AG08396 (cell line): ENCODE data around the gene CFAP90.

Experiments used
- DNase-seq: peaks from one replicate; pipeline ENCODE4 v3.0.0; 2012; ENCODE audit warnings: low spot score, mixed read lengths

CFAP90 gene

DNA sequence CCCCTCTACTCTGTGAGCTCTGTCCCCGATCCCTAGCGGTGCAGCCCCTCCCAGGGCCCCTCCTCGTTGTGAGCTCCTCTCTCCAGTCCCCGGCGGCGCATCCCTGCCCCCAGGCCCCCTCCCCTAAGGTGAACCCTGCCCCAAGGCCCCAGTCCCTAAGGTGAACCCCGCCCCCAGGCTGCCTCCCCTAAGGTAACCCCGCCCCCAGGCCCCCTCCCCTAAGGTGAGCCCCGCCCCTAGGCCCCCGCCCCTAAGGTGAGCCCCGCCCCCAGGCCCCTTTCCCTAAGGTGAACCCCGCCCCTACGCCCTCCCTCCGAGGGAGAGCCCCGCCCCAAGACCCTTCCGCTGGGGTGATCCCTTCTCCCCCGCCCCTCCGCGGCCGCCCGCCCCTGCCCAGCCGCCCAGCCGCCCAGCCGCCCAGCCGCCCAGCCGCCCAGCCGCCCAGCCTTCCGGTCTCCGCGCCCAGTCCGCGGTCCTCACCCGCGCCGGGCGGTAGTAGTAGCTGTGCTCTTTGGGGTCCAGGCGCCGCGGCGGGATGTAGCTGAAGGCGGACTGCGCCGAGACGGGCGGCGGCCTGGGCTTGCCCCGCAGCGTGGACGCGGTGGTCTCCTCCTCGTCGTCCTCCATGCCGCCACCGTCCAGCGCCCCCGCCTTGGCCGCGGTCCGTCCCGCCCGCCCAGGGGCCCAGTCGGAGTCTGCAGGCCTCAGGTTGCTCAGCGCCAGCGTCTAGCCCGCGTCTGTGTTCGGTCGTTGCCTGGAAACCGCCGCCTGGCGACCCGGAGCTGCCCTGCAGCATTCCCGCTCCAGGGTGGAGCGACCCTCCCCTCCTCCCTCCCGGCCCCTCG lies at the start of gene CFAP90:
TSS of gene CFAP90 (minus strand) at position 739 of the 845 bp plus-strand sequence. CDS start at position 627, 112 bp downstream.
- peak; percentile 60 for DNase-seq

- peak; percentile 13 for DNase-seq
Observed at GRCh38 chr5:7897014-7897600, 46.2 kb upstream of the CFAP90 start.

DNA sequence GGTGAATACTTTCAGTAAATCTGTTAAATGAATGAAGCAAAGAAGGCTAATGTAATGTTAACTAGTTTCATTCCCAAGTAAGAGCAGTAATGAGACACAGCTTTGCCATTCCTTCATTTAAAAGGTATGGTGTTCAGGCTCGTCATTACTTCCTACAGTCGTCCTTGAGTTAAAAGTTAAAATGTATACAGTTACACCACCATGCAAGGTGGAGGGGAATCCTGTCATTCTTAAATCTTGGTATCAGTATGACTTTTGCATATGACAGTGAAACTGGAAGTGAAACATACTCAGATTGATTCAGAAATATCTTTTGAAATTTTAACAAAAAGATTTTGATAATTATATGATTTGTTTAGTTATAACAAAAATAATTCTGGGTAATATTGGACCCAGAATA lies 43.9 kb upstream of the CFAP90 start:
- DNase-seq, result no peak

- no peak for DNase-seq
Observed at GRCh38 chr5:7894439-7894838, 43.5 kb upstream of the CFAP90 start.

DNA sequence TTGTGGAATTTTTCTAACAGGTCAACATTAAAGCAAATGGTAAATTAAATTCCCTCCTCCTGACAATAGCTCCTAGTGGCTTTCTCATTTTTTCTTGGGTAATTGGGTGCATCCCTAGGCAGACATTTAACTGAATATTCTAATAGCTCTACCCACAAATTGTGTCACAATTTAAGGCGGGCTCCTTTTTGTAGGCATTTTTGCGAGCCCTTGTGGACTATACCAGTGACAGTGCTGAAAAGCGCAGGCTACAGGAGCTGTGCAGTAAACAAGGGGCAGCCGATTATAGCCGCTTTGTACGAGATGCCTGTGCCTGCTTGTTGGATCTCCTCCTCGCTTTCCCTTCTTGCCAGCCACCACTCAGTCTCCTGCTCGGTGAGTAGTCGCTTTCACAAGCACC lies 38.0 kb upstream of the CFAP90 start:
- no peak for DNase-seq

GRCh38 chr5:7886849-7887475 lies 36.0 kb upstream of the CFAP90 start:
- peak; percentile 20 for DNase-seq

GRCh38 chr5:7884491-7885267 lies 33.7 kb upstream of the CFAP90 start:
- no peak for DNase-seq

DNA sequence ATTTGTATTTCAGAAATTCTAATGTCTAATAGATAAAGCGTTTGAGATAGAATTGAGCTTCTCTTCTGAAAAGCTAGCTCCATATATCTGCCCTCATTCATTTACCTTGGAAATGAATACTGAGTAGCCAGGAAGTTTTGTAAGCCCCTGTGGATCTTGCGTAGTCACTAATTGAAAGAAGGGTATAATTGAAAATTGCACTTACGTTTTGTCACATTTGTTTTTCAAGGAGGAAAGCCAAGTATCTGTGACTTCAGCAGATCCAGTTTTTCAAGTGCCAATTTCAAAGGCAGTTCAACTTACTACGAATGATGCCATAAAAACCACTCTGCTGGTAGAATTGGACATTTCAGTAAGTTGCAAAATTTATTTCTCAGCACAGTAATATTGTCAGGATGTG lies 32.0 kb upstream of the CFAP90 start:
- DNase-seq, result no peak

DNA sequence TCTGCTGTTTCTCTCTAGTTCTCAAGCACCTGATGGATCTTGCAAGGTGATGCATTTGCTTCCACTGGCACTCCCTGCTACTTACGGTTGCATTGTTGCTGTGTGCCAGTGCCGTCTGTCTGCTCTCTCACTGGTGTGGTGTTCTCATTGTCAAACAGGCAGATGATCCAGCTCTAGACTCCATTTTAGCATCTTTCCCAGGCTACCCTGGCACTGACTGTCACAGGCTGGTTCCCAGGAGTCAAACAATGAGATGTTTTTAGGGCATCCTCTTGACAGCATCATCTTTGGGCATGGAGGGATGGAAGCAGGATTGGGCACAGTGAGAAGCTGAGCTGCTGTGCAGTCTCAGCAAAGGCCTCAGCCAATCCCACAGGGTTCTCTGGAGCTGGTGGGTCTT lies 30.9 kb upstream of the CFAP90 start:
- DNase-seq, result no peak

- no peak for DNase-seq
Observed at GRCh38 chr5:7881091-7881490, 30.2 kb upstream of the CFAP90 start.

GRCh38 chr5:7878381-7878873 lies 27.5 kb upstream of the CFAP90 start:
- DNase-seq, result no peak

DNA sequence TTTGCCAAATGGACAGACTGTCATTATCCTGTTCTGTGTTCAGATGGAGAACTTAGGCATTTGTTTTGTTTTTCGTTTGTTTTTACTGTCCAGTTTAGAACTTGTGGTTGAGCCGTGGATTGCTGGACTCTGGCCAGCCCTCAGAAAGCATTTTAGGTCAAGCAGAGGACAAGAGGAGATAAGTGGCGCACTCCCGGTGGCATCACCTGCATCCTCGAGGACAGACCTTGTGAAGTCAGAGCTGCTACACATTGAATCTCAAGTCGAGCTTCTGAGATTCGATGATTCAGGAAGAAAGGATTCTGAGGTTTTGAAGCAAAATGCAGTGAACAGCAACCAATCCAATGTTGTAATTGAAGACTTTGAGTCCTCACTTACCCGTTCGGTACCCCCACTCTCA lies 26.9 kb upstream of the CFAP90 start:
- no peak for DNase-seq

GRCh38 chr5:7876867-7877266 lies 25.9 kb upstream of the CFAP90 start:
- DNase-seq, result peak; percentile 49

- DNase-seq, result no peak
Observed at GRCh38 chr5:7875151-7875550, 24.2 kb upstream of the CFAP90 start.

- no peak for DNase-seq
Observed at GRCh38 chr5:7874639-7875038, 23.7 kb upstream of the CFAP90 start.

DNA sequence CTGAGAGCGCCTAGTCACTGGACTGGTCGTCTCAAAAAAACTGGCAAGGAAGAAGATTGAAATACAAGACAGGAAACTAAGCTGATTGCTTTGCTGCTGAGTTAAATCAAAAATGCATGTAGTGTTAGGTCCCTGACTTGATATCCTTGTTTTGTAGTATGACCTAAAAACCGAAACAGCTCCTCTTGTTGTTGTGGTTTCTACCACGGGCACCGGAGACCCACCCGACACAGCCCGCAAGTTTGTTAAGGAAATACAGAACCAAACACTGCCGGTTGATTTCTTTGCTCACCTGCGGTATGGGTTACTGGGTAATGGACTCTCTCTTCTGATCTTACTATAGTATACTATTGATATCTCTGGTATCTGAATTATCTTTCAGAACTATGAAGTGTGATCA lies 22.3 kb upstream of the CFAP90 start:
- DNase-seq, result no peak

GRCh38 chr5:7872517-7873130 lies 21.7 kb upstream of the CFAP90 start:
- DNase-seq, result no peak

DNA sequence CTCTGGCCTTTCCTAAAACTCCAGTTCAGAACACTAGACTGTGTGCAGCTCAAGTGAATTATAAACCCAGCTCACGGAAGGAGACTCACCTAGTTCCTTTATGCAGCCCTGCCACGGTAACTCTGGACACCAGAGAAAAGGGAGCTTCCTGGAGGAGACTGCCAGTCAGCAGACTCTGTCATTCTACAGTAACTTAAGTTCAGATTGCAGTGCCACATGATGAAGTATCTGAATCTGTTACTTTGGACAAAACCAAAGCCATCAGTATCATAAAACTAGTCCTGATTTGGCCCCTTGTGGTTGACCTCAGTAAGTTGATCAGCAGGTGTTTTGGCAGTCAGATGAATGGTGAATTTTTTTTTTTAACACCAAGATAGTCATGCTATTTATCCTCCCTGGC lies 20.7 kb upstream of the CFAP90 start:
- no peak for DNase-seq

DNA sequence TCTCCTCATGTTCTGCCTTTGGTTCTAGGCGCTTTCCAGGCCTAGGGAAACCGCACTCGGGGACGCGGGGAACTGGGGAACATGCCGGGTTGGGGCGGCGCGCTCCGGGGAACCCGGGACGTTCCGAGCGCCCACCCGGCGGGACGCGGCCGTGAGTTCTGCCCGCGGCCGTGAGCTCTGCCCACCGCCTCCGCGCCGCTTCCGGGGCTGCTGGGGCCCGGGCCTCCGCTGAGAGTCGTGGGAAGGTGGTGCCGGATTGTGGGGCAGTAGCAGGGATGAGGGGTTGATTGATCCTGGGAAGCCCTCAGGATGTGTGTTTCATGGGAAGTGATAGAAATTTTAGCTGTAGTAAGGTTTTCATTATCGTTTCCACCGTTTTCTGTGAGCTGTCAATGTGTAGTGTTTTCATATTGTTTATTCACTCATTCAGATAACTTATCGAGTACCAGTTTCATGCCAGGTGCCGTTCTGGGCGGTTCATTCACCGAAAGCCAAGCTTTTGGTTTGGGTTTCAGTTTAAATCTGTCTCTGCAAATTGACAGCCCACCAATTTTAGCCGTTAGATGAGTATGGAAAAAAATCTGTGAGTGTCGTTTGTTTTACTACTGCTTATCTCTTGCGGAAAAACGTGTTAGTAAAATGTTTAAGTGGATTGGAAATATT lies 18.7 kb upstream of the CFAP90 start:
- DNase-seq, result peak; percentile 53

DNA sequence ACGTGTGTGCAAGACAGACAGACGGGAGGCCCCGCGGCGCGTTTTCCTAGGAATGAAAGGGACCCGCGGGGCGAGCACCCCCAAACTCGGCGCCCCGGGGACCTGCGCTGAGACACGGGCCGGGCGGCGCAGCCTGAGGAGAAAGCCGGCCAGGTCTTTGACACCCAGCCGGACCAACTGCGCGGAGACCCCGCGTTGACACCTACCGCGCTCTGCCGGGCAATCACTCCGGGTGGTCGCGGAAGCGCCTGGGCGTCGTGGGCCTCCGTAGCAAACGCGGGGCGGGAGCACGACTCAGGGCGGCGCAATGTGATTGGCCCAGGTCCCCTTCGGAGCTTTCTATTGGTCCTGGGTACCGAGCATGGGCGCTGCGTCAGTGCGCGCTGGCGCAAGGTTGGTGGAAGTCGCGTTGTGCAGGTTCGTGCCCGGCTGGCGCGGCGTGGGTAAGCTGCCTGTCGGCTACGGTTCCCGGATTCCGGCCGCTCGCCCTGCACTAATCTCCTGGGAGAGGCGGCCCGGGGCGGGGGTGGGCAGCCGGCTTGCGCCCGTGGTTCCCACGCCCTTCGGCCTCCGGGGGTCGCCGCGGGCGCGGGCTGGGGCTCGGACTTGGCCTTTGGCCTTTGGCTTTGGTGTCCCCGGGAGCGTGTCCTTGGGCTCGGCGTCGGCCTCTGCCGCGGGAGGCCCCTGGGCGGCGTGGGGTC lies 18.0 kb upstream of the CFAP90 start, which contains the start of the genes FASTKD3 and MTRR:
TSS of gene FASTKD3 (minus strand) at position 259 of the 701 bp plus-strand sequence. CDS start 948 bp downstream, outside the sequence.
TSS of gene MTRR (plus strand) at position 376 of the 701 bp plus-strand sequence. CDS start 1,647 bp downstream, outside the sequence.
- DNase-seq, result peak; percentile 97
